Measurements from ENCODE around the gene PRKN. TPM values are rescaled to one million over a fixed set of nuclear protein-coding genes. Genes with fewer than 3 reads are reported as not detected.
"Not testable (repeated sequence)": the region's sequence is repeated elsewhere in the genome, so short reads cannot be mapped to it uniquely, and the experiment has no call there.

Gene PRKN
- total and polyA plus RNA-seq, 2 experiments from 2014 or later = 0.10 to 0.84 TPM

DNA sequence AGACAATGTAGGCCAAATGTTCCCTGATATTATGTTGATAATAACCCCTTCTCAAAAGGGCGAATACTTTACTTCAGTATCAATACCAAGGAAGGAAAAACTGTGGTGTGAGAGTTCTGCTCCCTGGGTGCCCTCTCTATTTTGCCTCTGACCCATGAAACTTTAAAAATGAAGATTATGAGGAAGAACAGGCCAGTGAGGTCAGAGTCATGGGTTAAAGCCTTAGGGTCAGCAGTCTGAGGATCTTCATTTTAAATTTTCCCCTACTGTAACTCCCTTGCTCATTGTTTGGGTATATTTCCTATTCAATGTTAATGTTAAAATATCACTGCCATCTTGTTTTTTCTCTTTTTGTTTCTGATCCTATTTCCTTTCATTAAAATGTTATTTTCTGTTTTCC lies 47.9 kb downstream of the PRKN start (continued):
- TF ChIP-seq, protein P1, sequence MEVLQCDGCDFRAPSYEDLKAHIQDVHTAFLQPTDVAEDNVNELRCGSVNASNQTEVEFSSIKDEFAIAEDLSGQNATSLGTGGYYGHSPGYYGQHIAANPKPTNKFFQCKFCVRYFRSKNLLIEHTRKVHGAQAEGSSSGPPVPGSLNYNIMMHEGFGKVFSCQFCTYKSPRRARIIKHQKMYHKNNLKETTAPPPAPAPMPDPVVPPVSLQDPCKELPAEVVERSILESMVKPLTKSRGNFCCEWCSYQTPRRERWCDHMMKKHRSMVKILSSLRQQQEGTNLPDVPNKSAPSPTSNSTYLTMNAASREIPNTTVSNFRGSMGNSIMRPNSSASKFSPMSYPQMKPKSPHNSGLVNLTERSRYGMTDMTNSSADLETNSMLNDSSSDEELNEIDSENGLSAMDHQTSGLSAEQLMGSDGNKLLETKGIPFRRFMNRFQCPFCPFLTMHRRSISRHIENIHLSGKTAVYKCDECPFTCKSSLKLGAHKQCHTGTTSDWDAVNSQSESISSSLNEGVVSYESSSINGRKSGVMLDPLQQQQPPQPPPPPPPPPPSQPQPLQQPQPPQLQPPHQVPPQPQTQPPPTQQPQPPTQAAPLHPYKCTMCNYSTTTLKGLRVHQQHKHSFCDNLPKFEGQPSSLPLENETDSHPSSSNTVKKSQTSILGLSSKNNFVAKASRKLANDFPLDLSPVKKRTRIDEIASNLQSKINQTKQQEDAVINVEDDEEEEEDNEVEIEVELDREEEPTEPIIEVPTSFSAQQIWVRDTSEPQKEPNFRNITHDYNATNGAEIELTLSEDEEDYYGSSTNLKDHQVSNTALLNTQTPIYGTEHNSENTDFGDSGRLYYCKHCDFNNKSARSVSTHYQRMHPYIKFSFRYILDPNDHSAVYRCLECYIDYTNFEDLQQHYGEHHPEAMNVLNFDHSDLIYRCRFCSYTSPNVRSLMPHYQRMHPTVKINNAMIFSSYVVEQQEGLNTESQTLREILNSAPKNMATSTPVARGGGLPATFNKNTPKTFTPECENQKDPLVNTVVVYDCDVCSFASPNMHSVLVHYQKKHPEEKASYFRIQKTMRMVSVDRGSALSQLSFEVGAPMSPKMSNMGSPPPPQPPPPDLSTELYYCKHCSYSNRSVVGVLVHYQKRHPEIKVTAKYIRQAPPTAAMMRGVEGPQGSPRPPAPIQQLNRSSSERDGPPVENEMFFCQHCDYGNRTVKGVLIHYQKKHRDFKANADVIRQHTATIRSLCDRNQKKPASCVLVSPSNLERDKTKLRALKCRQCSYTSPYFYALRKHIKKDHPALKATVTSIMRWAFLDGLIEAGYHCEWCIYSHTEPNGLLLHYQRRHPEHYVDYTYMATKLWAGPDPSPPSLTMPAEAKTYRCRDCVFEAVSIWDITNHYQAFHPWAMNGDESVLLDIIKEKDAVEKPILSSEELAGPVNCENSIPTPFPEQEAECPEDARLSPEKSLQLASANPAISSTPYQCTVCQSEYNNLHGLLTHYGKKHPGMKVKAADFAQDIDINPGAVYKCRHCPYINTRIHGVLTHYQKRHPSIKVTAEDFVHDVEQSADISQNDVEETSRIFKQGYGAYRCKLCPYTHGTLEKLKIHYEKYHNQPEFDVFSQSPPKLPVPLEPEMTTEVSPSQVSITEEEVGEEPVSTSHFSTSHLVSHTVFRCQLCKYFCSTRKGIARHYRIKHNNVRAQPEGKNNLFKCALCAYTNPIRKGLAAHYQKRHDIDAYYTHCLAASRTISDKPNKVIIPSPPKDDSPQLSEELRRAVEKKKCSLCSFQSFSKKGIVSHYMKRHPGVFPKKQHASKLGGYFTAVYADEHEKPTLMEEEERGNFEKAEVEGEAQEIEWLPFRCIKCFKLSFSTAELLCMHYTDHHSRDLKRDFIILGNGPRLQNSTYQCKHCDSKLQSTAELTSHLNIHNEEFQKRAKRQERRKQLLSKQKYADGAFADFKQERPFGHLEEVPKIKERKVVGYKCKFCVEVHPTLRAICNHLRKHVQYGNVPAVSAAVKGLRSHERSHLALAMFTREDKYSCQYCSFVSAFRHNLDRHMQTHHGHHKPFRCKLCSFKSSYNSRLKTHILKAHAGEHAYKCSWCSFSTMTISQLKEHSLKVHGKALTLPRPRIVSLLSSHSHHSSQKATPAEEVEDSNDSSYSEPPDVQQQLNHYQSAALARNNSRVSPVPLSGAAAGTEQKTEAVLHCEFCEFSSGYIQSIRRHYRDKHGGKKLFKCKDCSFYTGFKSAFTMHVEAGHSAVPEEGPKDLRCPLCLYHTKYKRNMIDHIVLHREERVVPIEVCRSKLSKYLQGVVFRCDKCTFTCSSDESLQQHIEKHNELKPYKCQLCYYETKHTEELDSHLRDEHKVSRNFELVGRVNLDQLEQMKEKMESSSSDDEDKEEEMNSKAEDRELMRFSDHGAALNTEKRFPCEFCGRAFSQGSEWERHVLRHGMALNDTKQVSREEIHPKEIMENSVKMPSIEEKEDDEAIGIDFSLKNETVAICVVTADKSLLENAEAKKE (CRISPR knock-in tag; IDR thresholded peaks at IDR 0.05) = no peak

DNA sequence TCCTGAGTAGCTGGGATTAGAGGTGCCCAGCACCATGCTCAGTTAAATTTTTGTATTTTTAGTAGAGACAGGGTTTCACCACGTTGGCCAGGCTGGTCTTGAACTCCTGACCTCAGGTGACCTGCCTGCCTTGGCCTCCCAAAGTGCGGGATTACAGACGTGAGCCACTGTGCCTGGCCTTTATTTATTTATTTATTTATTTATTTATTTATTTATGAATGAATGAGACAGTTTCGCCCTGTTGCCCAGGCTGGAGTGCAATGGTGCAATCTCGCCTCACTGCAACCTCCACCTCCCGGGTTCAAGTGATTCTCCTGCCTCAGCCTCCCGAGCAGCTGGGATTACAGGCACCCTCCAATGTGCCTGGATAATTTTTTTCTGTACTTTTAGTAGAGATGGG lies 48.7 kb downstream of the PRKN start:
- not testable (repeated sequence) for H3K36me3 Mint-ChIP-seq (ENCODE audit: low read depth); H3K36me3 ChIP-seq (ENCODE audit: insufficient read depth); H3K4me3 ChIP-seq; H3K4me2 ChIP-seq; H3K27ac ChIP-seq (ENCODE audit: low read depth); H3K27me3 Mint-ChIP-seq (ENCODE audit: insufficient read depth, low read depth, poor library complexity); H3K27me3 ChIP-seq (ENCODE audit: insufficient read depth); H3K4me1 Mint-ChIP-seq; H3K79me2 ChIP-seq (replicated peaks; ENCODE audit: insufficient read depth); H3K4me3 Mint-ChIP-seq; H2AFZ ChIP-seq; H3K4me1 ChIP-seq (ENCODE audit: insufficient read depth); ATAC-seq; H3K27ac Mint-ChIP-seq; DNase-seq (ENCODE audit: low spot score); H3F3A ChIP-seq (replicated peaks; ENCODE audit: low read depth); H4K20me1 ChIP-seq (replicated peaks; ENCODE audit: insufficient read depth); H3K9me2 ChIP-seq (ENCODE audit: insufficient read depth); H3K9me3 Mint-ChIP-seq

DNA sequence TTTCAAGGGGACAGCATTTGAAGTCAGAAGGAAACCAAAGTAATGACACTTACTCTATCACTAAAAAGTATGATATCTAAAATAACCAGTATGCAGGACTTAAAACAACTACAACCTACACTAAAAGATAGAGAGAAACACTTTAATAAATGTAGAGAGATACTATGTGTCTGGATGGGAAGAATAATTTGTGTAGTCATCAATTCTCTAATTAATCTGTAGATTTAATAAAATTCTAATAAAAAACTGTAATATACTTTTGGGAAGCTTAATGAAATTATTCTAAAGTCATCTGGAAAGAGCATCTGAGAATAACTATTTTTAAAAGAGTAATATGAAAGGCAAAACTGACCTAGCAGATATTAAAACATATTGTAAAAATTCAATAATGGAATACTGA lies 52.1 kb downstream of the PRKN start:
- Mint-ChIP-seq H3K27me3 (ENCODE audit: insufficient read depth, low read depth, poor library complexity) (no peaks in the 10 kb centered on the region), H3K27ac (no peak overlapping the region), H3K4me1 (no peaks in the 10 kb centered on the region; the same call in 2 of the 3 replicates), H3K36me3 (ENCODE audit: low read depth) (no peaks in the 10 kb centered on the region), H3K4me3 (no peak overlapping the region), H3K9me3 (no peaks in the 10 kb centered on the region)
- ATAC-seq = no peak
- Histone ChIP-seq H3K27ac (ENCODE audit: low read depth) (no peak overlapping the region), H3F3A (replicated peaks; ENCODE audit: low read depth) (no peaks in the 10 kb centered on the region), H3K27me3 (ENCODE audit: insufficient read depth) (no peaks in the 10 kb centered on the region), H3K36me3 (ENCODE audit: insufficient read depth) (no peaks in the 10 kb centered on the region), H3K4me3 (no peak overlapping the region), H3K79me2 (replicated peaks; ENCODE audit: insufficient read depth) (no peaks in the 10 kb centered on the region), H4K20me1 (replicated peaks; ENCODE audit: insufficient read depth) (no peaks in the 10 kb centered on the region), H3K4me1 (ENCODE audit: insufficient read depth) (no peaks in the 10 kb centered on the region), H3K4me2 (no peak overlapping the region), H3K9me2 (ENCODE audit: insufficient read depth) (no peaks in the 10 kb centered on the region), H2AFZ (no peak overlapping the region)
- TF ChIP-seq STAT1 (IDR thresholded peaks at IDR 0.05; ENCODE audit: unreplicated experiment) (no peak), EZH2 (IDR thresholded peaks at IDR 0.05; ENCODE audit: low read depth, unreplicated experiment) (no peak), EZH2phosphoT487 (IDR thresholded peaks at IDR 0.05; ENCODE audit: unreplicated experiment) (no peak)
- TF ChIP-seq, protein P2, sequence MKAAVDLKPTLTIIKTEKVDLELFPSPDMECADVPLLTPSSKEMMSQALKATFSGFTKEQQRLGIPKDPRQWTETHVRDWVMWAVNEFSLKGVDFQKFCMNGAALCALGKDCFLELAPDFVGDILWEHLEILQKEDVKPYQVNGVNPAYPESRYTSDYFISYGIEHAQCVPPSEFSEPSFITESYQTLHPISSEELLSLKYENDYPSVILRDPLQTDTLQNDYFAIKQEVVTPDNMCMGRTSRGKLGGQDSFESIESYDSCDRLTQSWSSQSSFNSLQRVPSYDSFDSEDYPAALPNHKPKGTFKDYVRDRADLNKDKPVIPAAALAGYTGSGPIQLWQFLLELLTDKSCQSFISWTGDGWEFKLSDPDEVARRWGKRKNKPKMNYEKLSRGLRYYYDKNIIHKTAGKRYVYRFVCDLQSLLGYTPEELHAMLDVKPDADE (IDR thresholded peaks at IDR 0.05) = no peak
- no peak for DNase-seq (ENCODE audit: low spot score)

All from GM23338 (cell line).